Neural cell (in vitro differentiated cells): Measurements from ENCODE around the gene CIRBP.

ENCODE experiments used
- EZH2 ChIP-seq: fragments of 200-600, 300-800 bp; shearing (Covaris generic), sonication (generic); IDR thresholded peaks from 2 replicates; pipeline ENCODE4 v1.6.1; 2014; ENCODE audit warnings: antibody characterized with exemption, low read length, borderline replicate concordance, mild to moderate bottlenecking; ENCODE audit not compliant: insufficient read depth, poor library complexity, severe bottlenecking
- POLR2AphosphoS5 ChIP-seq: IDR thresholded peaks from 2 replicates; pipeline ENCODE4 v1.6.1; 2012
- SMC3 ChIP-seq: fragments of 450-650 bp; conservative IDR thresholded peaks from 2 replicates; pipeline ENCODE4 v1.6.1; 2014; ENCODE audit warnings: antibody characterized with exemption, mild to moderate bottlenecking, moderate library complexity; ENCODE audit not compliant: poor library complexity
- TAF1 ChIP-seq: IDR thresholded peaks from 2 replicates; pipeline ENCODE4 v1.6.1; 2012; ENCODE audit warnings: low read depth
- TF ChIP-seq, protein P1 (sequence below): fragments of 450-650 bp; IDR thresholded peaks from 2 replicates; pipeline ENCODE4 v1.5.1; 2014; ENCODE audit warnings: antibody characterized with exemption, mild to moderate bottlenecking, moderate library complexity; ENCODE audit not compliant: poor library complexity, severe bottlenecking

DNA sequence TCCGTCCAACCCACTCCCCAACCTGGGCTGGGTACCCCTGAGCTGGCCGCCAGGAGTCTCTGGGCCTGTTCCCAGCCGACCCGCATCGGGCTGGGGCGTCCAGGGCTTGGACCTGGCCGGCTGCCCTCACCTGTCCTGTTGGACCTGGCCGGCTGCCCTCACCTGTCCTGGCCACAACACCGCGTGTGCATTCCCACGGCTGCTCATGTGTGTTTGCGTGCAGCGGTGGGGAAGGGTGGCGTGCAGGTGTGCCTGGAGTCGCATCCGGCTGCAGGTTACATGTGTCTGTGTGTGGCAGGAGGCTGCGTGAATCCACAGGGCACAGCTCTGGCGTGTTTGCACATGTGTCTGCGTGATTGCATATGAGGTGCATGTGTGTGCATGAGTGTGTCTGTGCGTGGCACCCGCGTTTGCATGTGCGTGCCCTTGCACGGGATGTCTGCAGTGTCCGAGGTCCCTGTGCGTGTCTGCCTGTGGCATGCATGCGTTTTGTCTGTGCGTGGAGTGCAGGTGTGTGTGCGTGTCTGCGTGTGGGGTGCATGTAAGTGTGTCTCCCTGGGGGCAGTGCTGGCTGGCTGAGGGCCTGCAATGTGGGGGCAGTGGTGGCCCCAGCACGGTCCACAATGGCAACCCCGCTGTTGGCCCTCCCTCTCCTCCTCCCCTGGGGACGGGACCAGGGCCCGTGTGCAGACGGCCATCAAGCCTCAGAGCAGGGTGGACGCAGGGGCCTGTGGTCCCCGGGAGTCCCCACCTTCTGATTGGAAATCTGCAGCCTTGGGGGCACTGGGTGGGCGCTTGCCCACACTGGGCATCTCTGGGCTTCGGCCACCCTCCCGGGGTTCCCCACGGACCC lies 19.9 kb downstream of the CIRBP start:
- TF ChIP-seq TAF1 (no peak), EZH2 (no peak), SMC3 (no peak), POLR2AphosphoS5 (no peak)
- TF ChIP-seq, protein P1, sequence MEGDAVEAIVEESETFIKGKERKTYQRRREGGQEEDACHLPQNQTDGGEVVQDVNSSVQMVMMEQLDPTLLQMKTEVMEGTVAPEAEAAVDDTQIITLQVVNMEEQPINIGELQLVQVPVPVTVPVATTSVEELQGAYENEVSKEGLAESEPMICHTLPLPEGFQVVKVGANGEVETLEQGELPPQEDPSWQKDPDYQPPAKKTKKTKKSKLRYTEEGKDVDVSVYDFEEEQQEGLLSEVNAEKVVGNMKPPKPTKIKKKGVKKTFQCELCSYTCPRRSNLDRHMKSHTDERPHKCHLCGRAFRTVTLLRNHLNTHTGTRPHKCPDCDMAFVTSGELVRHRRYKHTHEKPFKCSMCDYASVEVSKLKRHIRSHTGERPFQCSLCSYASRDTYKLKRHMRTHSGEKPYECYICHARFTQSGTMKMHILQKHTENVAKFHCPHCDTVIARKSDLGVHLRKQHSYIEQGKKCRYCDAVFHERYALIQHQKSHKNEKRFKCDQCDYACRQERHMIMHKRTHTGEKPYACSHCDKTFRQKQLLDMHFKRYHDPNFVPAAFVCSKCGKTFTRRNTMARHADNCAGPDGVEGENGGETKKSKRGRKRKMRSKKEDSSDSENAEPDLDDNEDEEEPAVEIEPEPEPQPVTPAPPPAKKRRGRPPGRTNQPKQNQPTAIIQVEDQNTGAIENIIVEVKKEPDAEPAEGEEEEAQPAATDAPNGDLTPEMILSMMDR, result no peak
